GM13977 (cell line): ENCODE measurements around the gene DDR2.

Experiments used
- DNase-seq: peaks from one replicate; pipeline ENCODE4 v3.0.0; 2012; ENCODE audit warnings: low spot score
- in situ Hi-C: fragments of 300-500 bp; cut with MboI; formaldehyde crosslinking; loops from one replicate; pipeline ENCODE4 v1.12.0; 2022; ENCODE audit warnings: low sequenced_read_pairs, low pct_unique_long_range_greater_than_20kb, mixed read lengths, inconsistent platforms; ENCODE audit not compliant: unreplicated experiment
- TF ChIP-seq, protein P1 (sequence below): IDR thresholded peaks from 2 replicates; pipeline ENCODE4 v1.5.1; 2012; ENCODE audit warnings: mild to moderate bottlenecking, control low read depth; ENCODE audit not compliant: insufficient read depth; ENCODE audit errors: extremely low read depth, missing control alignments

The DDR2 gene

DNA sequence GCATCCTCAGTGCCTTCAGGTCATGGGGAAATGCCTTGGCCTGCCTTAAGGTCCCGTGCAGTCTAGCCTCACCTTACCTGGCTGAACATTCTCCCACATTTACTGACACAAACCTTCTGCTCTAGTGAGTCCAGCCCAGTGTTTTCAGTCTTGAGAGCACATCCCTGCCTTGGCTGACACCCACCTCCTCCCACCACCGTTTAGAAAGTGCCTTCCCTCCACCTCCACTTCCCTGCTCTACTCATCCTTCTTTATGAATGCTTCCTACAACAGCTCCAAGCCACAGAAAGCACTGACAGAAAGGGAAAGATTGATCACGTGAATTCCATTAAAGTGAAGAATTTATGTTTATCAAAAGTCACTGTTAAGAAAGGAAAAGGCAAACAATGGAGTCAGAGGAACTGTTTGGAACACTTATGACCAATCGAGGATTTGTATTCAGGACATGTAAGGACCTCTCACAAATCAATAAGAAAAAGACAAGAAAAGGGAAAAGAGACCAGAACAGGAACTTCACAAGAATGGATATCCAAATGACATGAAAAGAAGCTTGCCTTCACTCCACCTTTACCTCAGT is 59.8 kb downstream of the DDR2 start:
- in situ Hi-C loops: no loop called here
- TF ChIP-seq, protein P1, sequence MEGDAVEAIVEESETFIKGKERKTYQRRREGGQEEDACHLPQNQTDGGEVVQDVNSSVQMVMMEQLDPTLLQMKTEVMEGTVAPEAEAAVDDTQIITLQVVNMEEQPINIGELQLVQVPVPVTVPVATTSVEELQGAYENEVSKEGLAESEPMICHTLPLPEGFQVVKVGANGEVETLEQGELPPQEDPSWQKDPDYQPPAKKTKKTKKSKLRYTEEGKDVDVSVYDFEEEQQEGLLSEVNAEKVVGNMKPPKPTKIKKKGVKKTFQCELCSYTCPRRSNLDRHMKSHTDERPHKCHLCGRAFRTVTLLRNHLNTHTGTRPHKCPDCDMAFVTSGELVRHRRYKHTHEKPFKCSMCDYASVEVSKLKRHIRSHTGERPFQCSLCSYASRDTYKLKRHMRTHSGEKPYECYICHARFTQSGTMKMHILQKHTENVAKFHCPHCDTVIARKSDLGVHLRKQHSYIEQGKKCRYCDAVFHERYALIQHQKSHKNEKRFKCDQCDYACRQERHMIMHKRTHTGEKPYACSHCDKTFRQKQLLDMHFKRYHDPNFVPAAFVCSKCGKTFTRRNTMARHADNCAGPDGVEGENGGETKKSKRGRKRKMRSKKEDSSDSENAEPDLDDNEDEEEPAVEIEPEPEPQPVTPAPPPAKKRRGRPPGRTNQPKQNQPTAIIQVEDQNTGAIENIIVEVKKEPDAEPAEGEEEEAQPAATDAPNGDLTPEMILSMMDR: no peak
- no peak for DNase-seq

DNA sequence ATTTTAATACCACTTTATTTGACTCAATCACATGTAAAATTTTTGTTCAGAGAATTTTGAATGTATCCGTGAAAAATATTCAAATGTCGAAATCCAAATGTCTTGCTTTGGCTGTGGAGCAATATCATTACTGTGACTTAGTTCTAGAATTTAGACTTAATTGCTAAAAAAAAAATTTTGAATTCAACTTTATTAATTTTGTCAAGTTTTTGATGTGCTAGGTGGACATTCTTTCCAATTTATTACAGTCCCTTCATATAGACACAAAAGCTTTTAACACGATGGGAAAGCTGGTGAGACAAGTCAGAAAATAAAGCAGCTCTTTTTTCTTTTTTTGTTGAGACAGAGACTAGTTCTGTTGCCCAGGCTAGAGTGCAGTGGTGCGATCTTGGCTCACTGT is 62.6 kb downstream of the DDR2 start:
- no peak for DNase-seq
- in situ Hi-C loops: no loop called here
- TF ChIP-seq, protein P1: no peak

DNA sequence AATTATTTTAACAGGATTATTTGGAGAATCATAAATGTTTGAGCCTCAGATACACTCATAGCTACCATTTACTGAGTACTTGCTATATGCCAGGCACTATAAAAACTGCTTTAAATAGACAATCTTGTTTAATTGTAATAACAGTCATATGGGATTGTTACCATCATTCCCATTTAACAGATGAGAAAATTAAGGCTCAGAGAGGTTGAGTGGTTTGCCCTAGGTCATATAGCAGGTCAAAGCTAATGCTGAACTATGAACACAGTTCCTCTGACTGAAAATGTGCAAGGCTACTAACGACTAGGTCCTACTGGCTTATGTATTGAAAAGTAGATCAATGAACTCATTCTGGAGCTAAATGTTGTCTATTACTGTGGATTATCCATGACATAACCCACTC is 63.4 kb downstream of the DDR2 start:
- in situ Hi-C loops: no loop called here
- TF ChIP-seq, protein P1: no peak
- no peak for DNase-seq

DNA sequence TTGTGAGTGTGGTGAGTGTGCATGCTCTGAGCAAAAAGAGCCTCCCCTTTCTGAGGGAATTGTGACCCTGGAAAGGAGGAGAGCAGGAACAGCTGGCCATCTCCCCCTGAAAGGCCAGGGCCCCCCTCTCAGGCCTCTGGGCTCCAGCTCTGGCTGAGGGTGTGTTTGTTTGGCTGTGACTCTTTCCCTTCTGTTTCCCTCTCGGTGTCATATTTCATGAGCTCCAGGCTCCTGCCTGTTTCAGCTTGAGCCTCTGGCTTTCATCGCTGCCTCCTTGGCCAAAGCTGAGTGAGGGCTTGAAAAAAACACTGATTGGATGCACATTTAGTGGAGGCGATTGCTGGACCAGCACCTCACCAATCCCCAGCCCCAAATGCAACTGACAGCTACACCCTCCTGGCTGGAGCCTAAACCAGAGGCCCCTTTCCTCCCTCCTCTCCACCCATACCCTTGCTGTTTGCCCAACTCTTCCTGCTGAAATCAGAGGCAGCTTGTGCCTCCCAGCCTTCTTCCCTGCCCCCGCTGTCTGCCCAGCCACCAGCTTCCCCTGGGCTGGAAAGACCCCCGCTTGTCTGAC is 64.1 kb downstream of the DDR2 start:
- in situ Hi-C loops: no loop called here
- no peak for DNase-seq
- TF ChIP-seq, protein P1: no peak

DNA sequence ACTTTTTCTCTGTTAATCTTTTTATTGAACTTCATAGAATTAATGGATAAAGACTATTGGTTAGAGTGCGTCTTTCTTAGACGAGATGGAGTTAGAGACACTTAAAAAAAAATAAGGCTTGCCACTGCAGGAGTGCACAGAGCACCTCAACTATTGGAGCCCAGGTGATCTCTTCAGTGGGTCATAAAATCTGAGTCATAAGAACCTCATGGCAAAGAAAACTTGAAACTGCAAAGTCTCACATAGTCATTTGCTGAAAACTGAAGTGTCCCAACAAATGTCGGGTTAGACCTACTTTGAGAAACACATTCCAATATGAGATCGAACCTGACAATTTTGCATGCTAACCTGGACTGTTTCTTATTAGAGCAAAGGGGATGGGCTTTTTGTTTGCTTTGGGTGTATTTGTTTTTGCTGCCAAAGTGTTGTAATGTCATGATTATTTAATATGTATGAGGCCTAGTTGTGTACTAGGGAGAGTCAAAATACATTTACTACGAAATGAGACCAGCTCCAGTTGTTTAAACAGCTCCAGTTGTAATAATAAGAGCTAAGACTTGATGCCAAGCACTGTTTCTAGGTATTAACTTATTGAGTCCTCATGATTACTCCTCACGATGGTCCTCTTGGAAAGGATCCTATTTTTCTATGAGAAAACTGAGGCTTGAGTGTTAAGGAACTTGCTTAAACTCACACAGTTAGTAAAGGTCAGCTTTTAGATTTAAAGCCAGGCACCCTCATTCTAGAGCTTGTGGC is 65.1 kb downstream of the DDR2 start:
- TF ChIP-seq, protein P1: no peak
- in situ Hi-C loops: no loop called here
- DNase-seq: no peak

DNA sequence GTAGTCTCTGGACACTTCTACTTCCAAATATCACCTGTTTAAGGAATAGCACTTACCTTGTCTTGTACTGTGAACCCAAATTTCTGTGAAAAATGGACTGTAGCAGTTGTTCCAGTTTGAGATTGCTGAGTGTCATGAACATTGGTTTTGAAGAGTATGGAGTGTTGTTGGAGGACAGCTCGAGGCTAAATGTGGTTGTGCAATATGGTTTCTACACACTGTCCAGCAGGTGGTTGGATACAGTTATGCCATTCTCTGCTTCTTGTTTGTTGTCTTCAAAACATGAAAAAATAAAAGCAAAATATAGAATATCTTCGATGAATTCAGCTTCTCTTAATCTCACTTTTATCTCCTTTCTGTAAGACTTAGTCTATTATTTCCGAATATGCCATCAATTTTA is 67.1 kb downstream of the DDR2 start:
- TF ChIP-seq, protein P1: no peak
- in situ Hi-C loops: no loop called here
- no peak for DNase-seq
